ENCODE measurements around the gene A3GALT2. TPM values are rescaled to one million over a fixed set of nuclear protein-coding genes. Genes with fewer than 3 reads are reported as not detected.

The A3GALT2 gene
- total and polyA plus RNA-seq, 9 of the 15 experiments (the other 6 are each of a cell fraction or from before 2014, with no cell fraction given), result not detected

DNA sequence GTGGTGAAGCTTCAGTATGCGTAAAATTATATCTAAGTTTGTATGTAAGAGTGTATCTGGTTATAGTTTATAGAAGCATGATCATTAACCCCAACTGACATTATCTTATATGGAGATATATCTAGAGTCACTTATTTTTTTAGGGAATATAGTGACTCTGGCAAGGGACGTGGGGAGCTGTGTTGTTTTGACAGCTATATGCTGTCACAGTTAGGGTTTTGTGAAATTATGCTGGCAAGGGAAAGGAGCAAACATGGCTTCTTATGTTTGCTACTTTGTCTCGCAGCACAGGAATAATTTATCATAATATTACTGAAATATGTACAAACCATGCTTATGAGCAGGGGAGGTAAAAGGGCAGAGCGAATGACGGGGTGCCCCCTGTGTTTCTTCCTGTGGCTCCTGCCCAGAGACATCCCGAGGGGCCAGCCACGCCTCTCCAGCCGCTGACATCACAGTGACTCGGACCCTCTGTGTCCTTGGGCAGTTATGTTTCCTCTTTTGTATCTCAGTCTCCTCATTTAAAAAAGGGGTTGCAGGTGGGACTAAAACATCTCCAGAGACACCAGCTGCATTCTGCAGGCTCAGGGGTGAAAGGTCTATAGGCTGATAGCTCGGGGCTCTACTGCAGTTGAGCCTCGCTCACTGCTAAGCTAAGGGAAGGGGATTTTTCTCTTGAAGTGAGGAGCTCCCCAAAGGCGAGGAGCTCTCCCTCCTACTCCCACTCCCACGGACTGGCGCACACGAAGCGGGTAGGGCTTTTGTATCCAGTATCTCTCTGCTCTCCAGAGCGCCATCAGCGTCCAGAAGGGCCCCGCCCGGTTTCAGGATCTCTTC, 14.9 kb downstream of the A3GALT2 start (continued):
- no peak for TF ChIP-seq FOXM1 (IDR thresholded peaks at IDR 0.05; ENCODE audit: low read depth)
- no peak for TF ChIP-seq FOXM1 (CRISPR knock-in tag; IDR thresholded peaks at IDR 0.05; ENCODE audit: low read depth)
- no peak for TF ChIP-seq EHMT2 (IDR thresholded peaks at IDR 0.05)
- TF ChIP-seq, protein P1, sequence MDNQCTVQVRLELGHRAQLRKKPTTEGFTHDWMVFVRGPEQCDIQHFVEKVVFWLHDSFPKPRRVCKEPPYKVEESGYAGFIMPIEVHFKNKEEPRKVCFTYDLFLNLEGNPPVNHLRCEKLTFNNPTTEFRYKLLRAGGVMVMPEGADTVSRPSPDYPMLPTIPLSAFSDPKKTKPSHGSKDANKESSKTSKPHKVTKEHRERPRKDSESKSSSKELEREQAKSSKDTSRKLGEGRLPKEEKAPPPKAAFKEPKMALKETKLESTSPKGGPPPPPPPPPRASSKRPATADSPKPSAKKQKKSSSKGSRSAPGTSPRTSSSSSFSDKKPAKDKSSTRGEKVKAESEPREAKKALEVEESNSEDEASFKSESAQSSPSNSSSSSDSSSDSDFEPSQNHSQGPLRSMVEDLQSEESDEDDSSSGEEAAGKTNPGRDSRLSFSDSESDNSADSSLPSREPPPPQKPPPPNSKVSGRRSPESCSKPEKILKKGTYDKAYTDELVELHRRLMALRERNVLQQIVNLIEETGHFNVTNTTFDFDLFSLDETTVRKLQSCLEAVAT (IDR thresholded peaks at IDR 0.05), result no peak
- TF ChIP-seq ZBTB34 (CRISPR knock-in tag; IDR thresholded peaks at IDR 0.05), result no peak
- TF ChIP-seq, protein P2, sequence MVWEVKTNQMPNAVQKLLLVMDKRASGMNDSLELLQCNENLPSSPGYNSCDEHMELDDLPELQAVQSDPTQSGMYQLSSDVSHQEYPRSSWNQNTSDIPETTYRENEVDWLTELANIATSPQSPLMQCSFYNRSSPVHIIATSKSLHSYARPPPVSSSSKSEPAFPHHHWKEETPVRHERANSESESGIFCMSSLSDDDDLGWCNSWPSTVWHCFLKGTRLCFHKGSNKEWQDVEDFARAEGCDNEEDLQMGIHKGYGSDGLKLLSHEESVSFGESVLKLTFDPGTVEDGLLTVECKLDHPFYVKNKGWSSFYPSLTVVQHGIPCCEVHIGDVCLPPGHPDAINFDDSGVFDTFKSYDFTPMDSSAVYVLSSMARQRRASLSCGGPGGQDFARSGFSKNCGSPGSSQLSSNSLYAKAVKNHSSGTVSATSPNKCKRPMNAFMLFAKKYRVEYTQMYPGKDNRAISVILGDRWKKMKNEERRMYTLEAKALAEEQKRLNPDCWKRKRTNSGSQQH (CRISPR knock-in tag; IDR thresholded peaks at IDR 0.05), result no peak
- TF ChIP-seq PTRF (tag; IDR thresholded peaks at IDR 0.05), result no peak
- no peak for TF ChIP-seq WHSC1 (IDR thresholded peaks at IDR 0.05; ENCODE audit: low read length)
- no peak for TF ChIP-seq CREM (IDR thresholded peaks at IDR 0.05; ENCODE audit: low read depth)
